ENCODE measurements around the gene PEAK1.

Gene PEAK1

DNA sequence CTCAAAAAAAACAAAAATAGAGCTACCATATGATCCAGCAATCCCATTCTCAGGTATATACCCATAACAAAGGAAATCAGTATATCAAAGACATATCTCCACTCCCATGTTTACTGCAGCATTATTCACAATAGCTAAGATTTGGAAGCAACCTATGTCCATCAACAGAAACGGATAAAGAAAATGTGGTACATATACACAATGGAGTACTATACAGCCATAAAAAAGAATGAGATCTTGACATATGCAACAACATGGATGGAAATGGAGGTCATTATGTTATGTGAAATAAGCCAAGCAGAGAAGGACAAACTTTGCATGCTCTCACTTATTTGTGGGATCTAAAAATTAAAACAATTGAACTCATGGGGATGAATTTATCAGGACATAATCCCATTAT is 19.6 kb downstream of the PEAK1 start:
- DNase-seq (ENCODE audit: low read depth in 2 of 2) = no peak

GRCh38 chr15:77398927-77399326 is 21.0 kb downstream of the PEAK1 start:
- DNase-seq (ENCODE audit: low read depth in 2 of 2) = no peak

GRCh38 chr15:77396692-77397091 is 23.2 kb downstream of the PEAK1 start:
- DNase-seq (ENCODE audit: low read depth in 2 of 2) = no peak

- DNase-seq (ENCODE audit: low read depth in 2 of 2) = no peak
Measured at GRCh38 chr15:77395013-77395774, 24.7 kb downstream of the PEAK1 start.

DNA sequence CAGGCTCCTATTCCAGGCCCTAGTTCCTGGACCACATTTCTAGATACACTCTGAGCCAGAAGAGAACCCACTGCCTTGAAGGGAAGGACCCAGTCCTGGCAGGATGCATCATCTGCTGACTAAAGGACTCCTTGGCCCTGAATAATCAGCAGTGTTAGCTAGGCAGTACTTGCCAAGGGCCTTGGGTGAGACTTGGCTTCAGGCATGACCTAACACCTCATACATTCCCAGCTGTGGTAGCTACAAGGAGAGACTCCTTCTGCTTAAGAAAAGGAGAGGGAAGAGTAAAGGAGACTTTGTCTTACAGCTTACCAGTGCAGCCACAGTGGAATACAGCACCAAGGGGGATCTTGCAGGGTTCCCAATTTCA is 26.4 kb downstream of the PEAK1 start:
- no peak for DNase-seq (ENCODE audit: low read depth in 2 of 2)

DNA sequence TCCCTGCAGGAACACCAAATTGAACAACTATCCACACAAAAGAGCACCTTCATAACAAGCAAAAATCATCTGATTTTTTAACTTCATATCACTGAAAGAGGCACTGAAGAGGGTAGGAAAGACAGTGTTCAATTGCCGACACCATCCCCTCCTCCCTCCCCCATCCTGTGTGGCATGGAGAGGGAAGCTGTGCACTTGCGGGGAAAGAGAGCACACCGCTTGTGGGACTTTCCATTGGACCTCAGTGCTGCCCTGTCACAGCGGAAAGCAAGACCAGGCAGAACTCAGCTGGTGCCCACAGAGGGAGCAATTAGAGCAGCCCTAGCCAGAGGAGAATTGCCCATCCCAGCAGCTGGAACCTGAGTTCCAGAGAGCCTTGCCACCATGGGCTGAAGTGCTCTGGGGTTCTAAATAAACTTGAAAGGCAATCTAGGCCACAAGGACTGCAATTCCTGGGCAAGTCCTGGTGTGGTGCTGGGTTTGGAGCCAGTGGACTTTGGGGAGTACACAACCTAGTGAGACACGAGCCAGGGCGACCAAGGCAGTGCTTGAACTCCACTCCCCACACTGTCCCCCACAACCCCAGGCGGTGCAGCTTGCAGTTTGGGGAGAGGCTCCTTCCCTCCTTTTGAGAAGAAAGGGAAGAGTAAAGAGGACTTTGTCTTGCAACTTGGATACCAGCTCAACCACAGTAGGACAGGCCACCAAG is 27.0 kb downstream of the PEAK1 start:
- DNase-seq (ENCODE audit: low read depth in 2 of 2) = no peak

DNA sequence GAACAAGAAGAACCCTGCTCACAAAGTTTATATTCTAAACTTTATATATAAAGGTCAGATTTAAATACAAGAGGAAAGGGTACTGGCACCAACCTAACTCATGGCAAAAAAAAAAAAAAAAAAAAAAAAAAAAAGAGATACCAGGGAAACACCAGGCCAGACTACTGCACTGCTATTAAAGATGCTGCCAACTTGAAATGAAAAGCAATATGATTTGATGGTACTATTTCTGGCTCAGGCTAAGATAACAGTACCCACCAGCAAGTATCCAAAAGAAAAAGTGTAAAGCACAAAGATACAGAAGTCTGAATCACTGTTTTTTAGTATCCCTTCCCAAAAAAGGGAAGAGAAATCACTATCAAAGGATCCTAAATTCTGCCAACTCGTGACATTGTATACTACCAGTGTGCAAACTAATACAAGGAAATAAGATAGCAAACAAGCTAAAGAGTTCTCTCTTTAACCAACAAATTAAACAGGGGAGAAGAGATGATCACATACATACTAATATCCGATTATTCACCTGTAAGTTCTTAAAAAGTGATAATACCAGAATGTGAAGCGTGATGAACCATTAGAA is 28.4 kb downstream of the PEAK1 start:
- DNase-seq (ENCODE audit: low read depth in 2 of 2) = no peak

DNA sequence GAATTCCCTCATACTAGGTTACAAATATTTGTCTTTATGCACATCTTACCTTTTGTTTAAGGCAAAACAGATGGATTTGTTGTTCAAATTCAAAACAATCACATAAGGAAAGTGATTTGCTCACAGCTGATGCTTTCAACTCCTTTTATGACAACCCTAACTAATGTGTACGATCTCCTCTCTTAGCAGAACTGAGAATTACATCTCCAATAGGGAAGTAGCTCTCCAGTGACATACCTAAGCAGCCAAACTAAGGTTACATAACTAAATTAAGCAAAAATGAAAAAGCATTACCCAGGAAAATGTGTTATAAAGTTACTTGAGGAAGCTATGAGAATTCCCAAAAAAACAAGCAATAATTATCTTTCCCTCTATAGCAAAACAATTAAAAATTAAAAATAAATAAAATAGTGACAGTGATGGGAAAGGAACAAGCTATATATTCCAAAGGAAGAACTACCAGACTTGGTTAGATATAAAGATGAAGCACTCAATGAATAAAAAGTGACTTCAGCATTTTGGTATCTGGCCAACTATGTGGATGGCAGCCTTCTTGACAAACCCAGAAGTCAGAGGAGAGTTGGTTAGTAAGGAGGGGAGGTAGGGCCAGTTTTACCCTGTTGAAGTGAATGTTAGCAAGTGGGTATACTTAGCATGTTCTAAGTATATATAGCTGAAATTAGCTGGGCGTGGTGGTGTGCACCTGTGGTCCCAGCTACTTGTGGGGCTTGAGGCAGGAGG is 32.4 kb downstream of the PEAK1 start:
- no peak for DNase-seq (ENCODE audit: low read depth in 2 of 2)

DNA sequence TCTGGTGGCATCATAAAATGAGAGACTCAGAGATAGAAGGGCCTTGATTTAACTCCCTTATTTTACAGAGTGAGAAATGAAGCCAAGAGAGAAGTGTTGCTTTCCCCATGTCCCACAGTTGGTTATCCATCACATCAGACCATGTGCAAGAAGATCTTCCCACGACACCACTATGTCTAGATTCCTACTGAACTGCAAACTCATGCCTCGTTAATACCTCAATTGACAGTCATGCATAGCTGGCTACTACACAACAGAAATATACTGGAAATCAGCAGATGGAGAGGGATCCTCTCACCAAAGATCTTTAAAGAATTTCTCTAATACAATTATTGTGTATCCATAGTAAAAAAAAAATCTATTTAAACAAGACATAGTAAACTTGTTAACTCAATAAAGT is 33.3 kb downstream of the PEAK1 start:
- DNase-seq (ENCODE audit: low read depth in 2 of 2) = no peak

- no peak for DNase-seq (ENCODE audit: low read depth in 2 of 2)
Measured at GRCh38 chr15:77384589-77385359, 35.1 kb downstream of the PEAK1 start.

- DNase-seq (ENCODE audit: low read depth in 2 of 2) = no peak
Measured at GRCh38 chr15:77384086-77384485, 35.8 kb downstream of the PEAK1 start.

GRCh38 chr15:77380033-77380432 is 39.9 kb downstream of the PEAK1 start:
- DNase-seq (ENCODE audit: low read depth in 2 of 2) = no peak

DNA sequence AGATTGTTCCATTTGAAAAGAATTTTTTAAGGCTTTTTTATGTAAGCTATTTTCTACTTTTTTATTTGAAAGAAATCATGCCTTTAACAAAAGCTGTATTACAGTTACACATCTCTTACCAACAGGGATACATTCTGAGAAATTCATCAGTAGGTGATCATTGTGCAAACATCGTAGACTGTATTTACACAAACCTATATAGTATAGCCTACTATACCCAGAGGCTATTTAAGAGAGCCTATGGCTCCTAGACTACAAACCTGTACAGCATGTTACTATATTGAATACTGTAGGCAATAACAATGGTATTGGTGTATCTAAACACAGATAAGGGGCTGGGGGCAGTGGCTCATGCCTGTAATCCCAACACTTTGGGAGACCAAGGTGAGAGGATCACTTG is 43.1 kb downstream of the PEAK1 start:
- no peak for DNase-seq (ENCODE audit: low read depth in 2 of 2)

DNA sequence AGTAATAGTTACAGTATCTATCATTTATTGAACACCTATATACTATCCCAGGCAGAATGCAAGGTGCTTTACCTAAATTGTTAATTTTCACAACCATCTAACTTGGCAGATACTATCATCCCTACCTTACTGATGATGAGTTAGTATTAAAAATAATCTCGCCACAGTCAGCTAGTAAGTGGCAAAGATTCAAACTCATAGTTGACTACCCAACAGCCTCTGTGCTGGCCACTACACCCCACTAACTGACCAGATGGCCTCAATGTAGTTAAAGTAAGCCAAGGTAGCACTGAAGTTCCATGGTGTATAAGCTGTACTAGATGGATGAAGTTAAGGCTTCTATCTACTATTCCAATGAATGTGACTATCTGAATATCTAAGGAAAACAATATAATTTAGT is 44.8 kb downstream of the PEAK1 start:
- DNase-seq (ENCODE audit: low read depth in 2 of 2) = no peak

GRCh38 chr15:77373441-77373840 is 46.5 kb downstream of the PEAK1 start:
- DNase-seq (ENCODE audit: low read depth in 2 of 2) = no peak

- DNase-seq (ENCODE audit: low read depth in 2 of 2) = no peak
Measured at GRCh38 chr15:77371850-77372563, 47.9 kb downstream of the PEAK1 start.

GRCh38 chr15:77370580-77370979 is 49.3 kb downstream of the PEAK1 start:
- no peak for DNase-seq (ENCODE audit: low read depth in 2 of 2)

- no peak for DNase-seq (ENCODE audit: low read depth in 2 of 2)
Measured at GRCh38 chr15:77369168-77369567, 50.7 kb downstream of the PEAK1 start.

DNA sequence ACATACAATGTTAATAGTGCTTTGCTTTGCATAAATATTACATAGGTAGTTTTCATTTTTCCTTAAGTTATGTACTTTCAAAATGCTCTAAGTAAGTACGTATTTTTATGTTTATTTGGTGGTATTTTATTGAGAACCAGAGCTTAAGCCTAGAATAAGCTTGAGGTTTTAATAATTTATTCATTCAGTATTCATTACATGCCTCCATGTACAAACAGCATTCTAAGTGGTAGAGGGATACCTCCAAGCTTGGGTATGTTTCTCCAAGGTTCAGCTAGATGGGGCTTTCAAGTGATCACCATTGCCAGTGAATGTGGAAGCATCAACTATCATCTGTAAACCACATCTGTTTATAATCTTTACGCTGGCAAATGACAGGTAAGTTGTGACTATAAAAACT is 52.3 kb downstream of the PEAK1 start:
- no peak for DNase-seq (ENCODE audit: low read depth in 2 of 2)

DNA sequence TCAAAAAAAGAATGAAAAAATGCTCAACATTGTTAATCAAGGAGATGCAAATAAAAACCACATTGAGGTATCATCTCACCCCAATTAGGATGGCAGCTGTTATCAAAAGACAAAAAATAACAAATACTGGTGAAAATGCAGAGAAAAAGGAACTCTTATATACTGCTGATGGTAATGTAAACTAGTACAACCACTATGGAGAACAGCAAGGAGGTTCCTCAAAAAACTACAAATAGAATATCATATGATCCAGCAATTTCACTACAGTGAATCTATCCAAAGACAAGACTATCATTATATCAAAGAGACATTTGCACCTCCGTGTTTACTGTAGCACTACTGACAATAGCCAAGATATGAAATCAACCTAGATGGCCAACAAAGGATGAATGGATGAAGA is 58.4 kb downstream of the PEAK1 start:
- DNase-seq (ENCODE audit: low read depth in 2 of 2) = no peak

Measured in stimulated activated CD4-positive, alpha-beta T cell treated with anti-CD3 and anti-CD28 coated beads, Interleukin-15, amount 100 ng/mL, for 48 hours (primary cell).